HL-60 (cell line): ENCODE data around the gene APOBEC3H.

Experiments
- TF ChIP-seq, protein P1 (sequence below): IDR thresholded peaks from one replicate; pipeline ENCODE4 v1.5.1; 2011; ENCODE audit warnings: low read length, control low read depth, inconsistent platforms; ENCODE audit not compliant: insufficient read depth
- TF ChIP-seq, protein P2 (sequence below): IDR thresholded peaks from 2 replicates; pipeline ENCODE4 v1.6.1; 2012; ENCODE audit warnings: low read depth; ENCODE audit not compliant: insufficient replicate concordance

DNA sequence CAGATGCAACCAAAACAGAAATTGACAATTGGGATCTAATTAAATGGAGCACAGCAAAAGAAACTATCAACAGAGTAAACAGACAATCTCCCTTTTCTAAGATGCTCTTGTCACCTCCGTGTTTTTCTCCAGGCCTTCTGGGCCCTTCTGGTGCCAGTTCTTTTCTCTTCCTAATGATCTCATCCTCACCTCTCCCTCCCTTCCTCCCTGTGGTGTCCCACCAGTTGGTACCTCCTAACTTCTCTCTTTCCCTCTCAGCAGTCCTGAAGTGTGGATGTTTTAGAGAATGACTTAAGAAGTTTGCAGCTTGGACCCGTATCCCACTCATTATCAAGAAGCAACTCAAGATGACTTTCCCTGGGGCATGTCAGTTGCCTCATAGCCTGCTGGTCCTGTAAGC, 6.4 kb downstream of the APOBEC3H start:
- TF ChIP-seq, protein P1, sequence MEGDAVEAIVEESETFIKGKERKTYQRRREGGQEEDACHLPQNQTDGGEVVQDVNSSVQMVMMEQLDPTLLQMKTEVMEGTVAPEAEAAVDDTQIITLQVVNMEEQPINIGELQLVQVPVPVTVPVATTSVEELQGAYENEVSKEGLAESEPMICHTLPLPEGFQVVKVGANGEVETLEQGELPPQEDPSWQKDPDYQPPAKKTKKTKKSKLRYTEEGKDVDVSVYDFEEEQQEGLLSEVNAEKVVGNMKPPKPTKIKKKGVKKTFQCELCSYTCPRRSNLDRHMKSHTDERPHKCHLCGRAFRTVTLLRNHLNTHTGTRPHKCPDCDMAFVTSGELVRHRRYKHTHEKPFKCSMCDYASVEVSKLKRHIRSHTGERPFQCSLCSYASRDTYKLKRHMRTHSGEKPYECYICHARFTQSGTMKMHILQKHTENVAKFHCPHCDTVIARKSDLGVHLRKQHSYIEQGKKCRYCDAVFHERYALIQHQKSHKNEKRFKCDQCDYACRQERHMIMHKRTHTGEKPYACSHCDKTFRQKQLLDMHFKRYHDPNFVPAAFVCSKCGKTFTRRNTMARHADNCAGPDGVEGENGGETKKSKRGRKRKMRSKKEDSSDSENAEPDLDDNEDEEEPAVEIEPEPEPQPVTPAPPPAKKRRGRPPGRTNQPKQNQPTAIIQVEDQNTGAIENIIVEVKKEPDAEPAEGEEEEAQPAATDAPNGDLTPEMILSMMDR, result no peak
- TF ChIP-seq, protein P2, sequence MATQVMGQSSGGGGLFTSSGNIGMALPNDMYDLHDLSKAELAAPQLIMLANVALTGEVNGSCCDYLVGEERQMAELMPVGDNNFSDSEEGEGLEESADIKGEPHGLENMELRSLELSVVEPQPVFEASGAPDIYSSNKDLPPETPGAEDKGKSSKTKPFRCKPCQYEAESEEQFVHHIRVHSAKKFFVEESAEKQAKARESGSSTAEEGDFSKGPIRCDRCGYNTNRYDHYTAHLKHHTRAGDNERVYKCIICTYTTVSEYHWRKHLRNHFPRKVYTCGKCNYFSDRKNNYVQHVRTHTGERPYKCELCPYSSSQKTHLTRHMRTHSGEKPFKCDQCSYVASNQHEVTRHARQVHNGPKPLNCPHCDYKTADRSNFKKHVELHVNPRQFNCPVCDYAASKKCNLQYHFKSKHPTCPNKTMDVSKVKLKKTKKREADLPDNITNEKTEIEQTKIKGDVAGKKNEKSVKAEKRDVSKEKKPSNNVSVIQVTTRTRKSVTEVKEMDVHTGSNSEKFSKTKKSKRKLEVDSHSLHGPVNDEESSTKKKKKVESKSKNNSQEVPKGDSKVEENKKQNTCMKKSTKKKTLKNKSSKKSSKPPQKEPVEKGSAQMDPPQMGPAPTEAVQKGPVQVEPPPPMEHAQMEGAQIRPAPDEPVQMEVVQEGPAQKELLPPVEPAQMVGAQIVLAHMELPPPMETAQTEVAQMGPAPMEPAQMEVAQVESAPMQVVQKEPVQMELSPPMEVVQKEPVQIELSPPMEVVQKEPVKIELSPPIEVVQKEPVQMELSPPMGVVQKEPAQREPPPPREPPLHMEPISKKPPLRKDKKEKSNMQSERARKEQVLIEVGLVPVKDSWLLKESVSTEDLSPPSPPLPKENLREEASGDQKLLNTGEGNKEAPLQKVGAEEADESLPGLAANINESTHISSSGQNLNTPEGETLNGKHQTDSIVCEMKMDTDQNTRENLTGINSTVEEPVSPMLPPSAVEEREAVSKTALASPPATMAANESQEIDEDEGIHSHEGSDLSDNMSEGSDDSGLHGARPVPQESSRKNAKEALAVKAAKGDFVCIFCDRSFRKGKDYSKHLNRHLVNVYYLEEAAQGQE, result no peak
